Measurements from ENCODE around the gene CYP24A1. TPM values are rescaled to one million over a fixed set of nuclear protein-coding genes. Genes with fewer than 3 reads are reported as not detected.

Gene CYP24A1
- total and polyA plus RNA-seq, 11 donors, result not detected

DNA sequence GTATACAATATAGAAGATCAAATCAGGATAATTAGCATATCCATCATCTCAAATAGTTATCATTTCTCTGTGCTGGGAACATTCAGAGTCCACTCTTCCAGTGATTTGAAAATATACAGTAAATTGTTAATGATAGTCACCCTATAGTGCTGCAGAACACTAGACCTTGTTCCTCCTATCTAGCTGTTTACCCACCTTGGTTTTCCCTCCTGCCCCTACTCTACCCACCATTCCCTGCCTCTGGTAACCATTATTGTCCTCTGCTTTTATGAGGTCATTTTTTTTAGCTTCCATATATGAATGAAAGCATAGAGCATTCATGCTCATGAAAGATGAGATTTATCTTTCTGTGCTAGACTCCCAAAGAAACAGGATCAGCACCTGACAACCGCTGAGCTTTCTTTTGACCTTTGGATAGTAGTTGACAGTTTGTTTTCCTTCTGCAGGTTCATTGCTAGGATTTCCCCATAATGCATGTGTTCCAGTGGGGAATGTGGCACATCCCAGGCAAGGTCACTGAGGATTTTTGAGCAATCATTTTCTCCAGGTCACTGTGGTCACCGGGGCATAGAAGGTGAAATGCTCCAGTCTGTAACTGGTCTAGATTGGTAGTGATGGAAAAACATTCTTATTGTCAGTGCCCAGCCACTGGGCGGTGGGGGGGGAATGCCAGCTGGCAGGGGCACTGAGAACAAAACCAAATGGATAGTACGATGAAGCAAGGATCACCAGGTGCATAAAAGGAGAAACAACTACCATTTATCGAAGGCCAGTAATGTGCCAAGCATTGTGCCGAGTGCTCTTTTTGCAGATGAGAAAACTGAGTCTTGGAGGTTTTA is 69.8 kb downstream of the CYP24A1 start:
- WGBS, 4 donors, result 74 to 88% (median 80%) methylated on average over 6 of the region's 6 CpGs
- Histone ChIP-seq H3K36me3 (no peaks in the 10 kb centered on the region), H3K4me1 (peaks cover 0 to 7% (median 0%) of the 10 kb centered on the region in 12 donors), H3K27me3 (peaks cover 0 to 9% (median 0%) of the 10 kb centered on the region in 9 donors), H3K4me3 (no peak overlapping the region), H3K9me3 (no peaks in the 10 kb centered on the region), H3K27ac (no peak overlapping the region)
- no peak for TF ChIP-seq POLR2A (IDR thresholded peaks at IDR 0.05)
- TF ChIP-seq, protein P1, sequence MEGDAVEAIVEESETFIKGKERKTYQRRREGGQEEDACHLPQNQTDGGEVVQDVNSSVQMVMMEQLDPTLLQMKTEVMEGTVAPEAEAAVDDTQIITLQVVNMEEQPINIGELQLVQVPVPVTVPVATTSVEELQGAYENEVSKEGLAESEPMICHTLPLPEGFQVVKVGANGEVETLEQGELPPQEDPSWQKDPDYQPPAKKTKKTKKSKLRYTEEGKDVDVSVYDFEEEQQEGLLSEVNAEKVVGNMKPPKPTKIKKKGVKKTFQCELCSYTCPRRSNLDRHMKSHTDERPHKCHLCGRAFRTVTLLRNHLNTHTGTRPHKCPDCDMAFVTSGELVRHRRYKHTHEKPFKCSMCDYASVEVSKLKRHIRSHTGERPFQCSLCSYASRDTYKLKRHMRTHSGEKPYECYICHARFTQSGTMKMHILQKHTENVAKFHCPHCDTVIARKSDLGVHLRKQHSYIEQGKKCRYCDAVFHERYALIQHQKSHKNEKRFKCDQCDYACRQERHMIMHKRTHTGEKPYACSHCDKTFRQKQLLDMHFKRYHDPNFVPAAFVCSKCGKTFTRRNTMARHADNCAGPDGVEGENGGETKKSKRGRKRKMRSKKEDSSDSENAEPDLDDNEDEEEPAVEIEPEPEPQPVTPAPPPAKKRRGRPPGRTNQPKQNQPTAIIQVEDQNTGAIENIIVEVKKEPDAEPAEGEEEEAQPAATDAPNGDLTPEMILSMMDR (IDR thresholded peaks at IDR 0.05), result no peak
- no peak for ATAC-seq
- intact Hi-C loops (cut with DNase I), result loop anchor here in 2 of 10 donors (5.0 kb wide), 1 partner anchor 543 kb away; no protein-coding TSS in a partner anchor
- no peak for DNase-seq

Other genes starting within 250 kb of the CYP24A1 start
- gene BCAS1, start 103.4 kb downstream of the CYP24A1 start, total RNA-seq, result not detected
- not detected for gene BCAS1, start 103.4 kb downstream of the CYP24A1 start, polyA plus RNA-seq
- gene PFDN4, start 34.1 kb upstream of the CYP24A1 start, total RNA-seq, result 10 to 100 TPM; 21.0 to 92.0 (median 28.4) TPM
- 10 to 100 TPM; 48.5 to 78.7 TPM for gene PFDN4, start 34.1 kb upstream of the CYP24A1 start, polyA plus RNA-seq

Measured in heart left ventricle (tissue), 16 donors.